Esophagus squamous epithelium (tissue), 4 donors: ENCODE data around the gene IPCEF1.

Experiments used
- POLR2A ChIP-seq, 4 donors: fragments of 450-650 bp; IDR thresholded peaks; one replicate each; pipeline ENCODE4 v1.6.1; 2017; ENCODE audit warnings: antibody characterized with exemption in 4 of 4, mild to moderate bottlenecking in 4 of 4, moderate library complexity in 3 of 4
- TF ChIP-seq, protein P1 (sequence below), 6 experiments: fragments of 450-650 bp in 4 of 6; fragments of 200-600 bp in 2 of 6; sonication (generic) in 2 of 6; IDR thresholded peaks; one replicate each; pipeline ENCODE4 v1.5.1; 2016 to 2019; ENCODE audit warnings: antibody characterized with exemption in 6 of 6, mild to moderate bottlenecking in 4 of 6, moderate library complexity in 4 of 6

DNA sequence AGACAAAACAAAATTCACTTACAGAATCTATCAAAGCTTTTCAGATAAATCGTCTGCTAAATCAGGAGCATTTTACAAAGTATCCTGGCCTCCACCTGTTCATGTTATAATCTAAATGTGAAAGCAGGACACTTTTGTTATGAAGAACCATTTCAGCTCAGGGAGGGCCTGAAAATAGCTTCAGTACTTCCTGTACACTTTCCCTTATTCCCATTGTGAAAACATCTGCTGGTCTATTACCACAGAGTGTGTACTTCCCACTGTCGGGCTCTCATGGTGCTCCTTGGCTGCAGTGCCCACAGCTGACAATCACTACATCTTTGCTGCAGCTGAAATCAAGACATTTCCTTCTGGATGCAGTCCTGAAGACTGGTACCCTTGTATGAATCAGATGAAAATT lies 189.5 kb downstream of the IPCEF1 start:
- no peak for TF ChIP-seq POLR2A (IDR thresholded peaks at IDR 0.05)
- TF ChIP-seq, protein P1, sequence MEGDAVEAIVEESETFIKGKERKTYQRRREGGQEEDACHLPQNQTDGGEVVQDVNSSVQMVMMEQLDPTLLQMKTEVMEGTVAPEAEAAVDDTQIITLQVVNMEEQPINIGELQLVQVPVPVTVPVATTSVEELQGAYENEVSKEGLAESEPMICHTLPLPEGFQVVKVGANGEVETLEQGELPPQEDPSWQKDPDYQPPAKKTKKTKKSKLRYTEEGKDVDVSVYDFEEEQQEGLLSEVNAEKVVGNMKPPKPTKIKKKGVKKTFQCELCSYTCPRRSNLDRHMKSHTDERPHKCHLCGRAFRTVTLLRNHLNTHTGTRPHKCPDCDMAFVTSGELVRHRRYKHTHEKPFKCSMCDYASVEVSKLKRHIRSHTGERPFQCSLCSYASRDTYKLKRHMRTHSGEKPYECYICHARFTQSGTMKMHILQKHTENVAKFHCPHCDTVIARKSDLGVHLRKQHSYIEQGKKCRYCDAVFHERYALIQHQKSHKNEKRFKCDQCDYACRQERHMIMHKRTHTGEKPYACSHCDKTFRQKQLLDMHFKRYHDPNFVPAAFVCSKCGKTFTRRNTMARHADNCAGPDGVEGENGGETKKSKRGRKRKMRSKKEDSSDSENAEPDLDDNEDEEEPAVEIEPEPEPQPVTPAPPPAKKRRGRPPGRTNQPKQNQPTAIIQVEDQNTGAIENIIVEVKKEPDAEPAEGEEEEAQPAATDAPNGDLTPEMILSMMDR (IDR thresholded peaks at IDR 0.05), result no peak
